B cell (primary cell): ENCODE measurements around the gene BLOC1S2.

Experiments
- CTCF ChIP-seq: fragments of 200-600 bp; IDR thresholded peaks from one replicate; pipeline ENCODE4 v1.8.0; 2022; ENCODE audit warnings: antibody characterized with exemption, mild to moderate bottlenecking
- EZH2 ChIP-seq: IDR thresholded peaks from 2 replicates; pipeline ENCODE4 v1.6.1; 2012; ENCODE audit warnings: borderline replicate concordance, low read depth, mild to moderate bottlenecking, moderate library complexity, low read length; ENCODE audit not compliant: insufficient read depth, poor library complexity, severe bottlenecking

- TF ChIP-seq CTCF (no peak), EZH2 (no peak)
Observed at GRCh38 chr10:100333106-100333505, 46.6 kb upstream of the BLOC1S2 start.
